HG03159 (cell line): Measurements from ENCODE around the gene PTGDR.

ENCODE experiments used
- ATAC-seq: cut with Tn5 transposase; IDR thresholded peaks from one replicate; pipeline ENCODE4 v1.9.1; 2021; ENCODE audit warnings: mild to moderate bottlenecking, moderate library complexity; ENCODE audit not compliant: unreplicated experiment

Gene PTGDR

GRCh38 chr14:52307376-52307775 lies 39.9 kb downstream of the PTGDR start:
- no peak for ATAC-seq

GRCh38 chr14:52307905-52308304 lies 40.4 kb downstream of the PTGDR start:
- ATAC-seq, result no peak

GRCh38 chr14:52310541-52310940 lies 43.0 kb downstream of the PTGDR start:
- ATAC-seq, result no peak

GRCh38 chr14:52312931-52313355 lies 45.4 kb downstream of the PTGDR start:
- no peak for ATAC-seq

- no peak for ATAC-seq
Observed at GRCh38 chr14:52313462-52313861, 46.0 kb downstream of the PTGDR start.

GRCh38 chr14:52313903-52314594 lies 46.6 kb downstream of the PTGDR start, which contains the start of gene PTGER2:
Gene PTGER2, plus strand, starts transcription at chr14:52314312. Its CDS starts 237 bp downstream, at chr14:52314549.
- peak; percentile 42 for ATAC-seq

- ATAC-seq, result peak; percentile 20
Observed at GRCh38 chr14:52314595-52315354, 47.3 kb downstream of the PTGDR start.

- no peak for ATAC-seq
Observed at GRCh38 chr14:52315355-52315718, 47.8 kb downstream of the PTGDR start.

- ATAC-seq, result no peak
Observed at GRCh38 chr14:52318062-52318461, 50.6 kb downstream of the PTGDR start.

GRCh38 chr14:52318826-52319645 lies 51.5 kb downstream of the PTGDR start:
- ATAC-seq, result no peak

GRCh38 chr14:52319919-52320318 lies 52.4 kb downstream of the PTGDR start:
- ATAC-seq, result no peak

- peak; percentile 96 for ATAC-seq
Observed at GRCh38 chr14:52325126-52325525, 57.6 kb downstream of the PTGDR start.

GRCh38 chr14:52325630-52326029 lies 58.1 kb downstream of the PTGDR start:
- ATAC-seq, result no peak
